NCI-H345 treated with DMSO at 0.1 percent for 48 hours (cell line): Measurements from ENCODE around the gene INPP5E.
"Not testable (repeated sequence)": the region's sequence is repeated elsewhere in the genome, so short reads cannot be mapped to it uniquely, and the experiment has no call there.

Source experiments
- DNase-seq: peaks from one replicate; lab custom pipeline; 2025; ENCODE audit not compliant: unreplicated experiment; lab: John Stamatoyannopoulos, UW

INPP5E gene

DNA sequence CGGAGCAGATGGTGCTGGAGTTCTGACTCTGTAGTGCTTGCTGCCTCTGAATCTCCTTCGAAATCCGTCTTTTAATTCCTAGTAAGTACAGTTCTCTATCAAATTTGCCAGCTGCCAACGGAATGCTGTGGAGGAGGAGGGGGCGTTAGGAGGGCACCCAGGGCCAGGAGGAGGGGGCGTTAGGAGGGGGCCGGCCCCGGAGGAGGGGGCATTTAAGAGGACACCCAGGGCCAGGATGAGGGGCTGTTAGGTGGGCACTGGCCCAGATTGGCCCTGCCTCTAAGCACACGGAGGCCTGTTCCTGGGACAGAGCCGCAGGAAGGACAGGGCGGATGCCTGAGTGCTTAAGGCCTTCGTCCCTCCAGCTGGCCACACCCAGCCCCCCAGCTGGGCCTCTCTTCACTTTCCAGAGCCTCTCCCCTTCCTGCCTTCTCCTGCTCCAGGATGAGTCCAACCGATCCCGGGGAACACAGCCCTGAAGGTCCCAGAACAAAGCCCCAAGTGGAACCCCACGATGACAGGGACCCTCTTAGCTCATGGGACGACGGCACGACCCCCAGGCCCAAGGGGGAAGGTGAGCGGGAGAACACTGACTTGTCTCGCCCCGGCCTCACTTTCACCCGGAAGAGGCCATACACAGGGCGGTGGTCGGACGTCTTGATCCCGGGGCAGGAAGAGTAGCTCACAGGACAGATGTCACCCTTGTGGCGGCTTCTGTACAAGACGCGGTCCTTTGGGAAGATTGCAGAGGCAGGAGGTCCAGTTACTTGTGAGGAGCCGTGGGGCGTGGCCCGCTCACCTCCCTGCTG, 9.8 kb downstream of the INPP5E start:
- no peak for DNase-seq

DNA sequence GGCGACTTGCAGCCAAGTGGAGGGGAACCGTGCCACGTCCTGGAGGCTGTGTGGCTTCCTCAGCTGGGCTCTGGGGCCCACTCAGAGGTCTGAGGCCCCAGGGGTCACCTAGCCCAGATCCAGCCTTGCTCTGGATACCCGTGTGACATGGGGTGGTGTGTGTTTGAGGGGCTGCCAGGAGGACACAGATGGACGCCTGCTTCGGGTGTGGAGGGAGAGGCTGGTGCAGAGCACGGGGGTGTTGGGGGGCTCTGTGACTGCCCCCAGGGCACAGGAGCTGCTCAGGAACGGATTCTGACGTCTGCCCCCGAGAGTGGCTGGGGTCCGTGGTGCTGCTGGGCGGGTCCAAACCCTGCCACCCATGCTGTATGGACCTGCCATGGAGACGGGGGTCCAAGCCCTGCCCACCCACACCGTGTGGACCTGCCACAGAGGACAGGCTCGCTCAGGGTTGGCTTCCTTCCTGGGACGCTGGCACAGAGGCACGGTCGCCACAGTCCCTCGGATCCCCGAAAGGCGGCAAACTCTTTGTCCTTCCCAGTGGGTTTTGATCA, 10.5 kb downstream of the INPP5E start:
- no peak for DNase-seq

DNA sequence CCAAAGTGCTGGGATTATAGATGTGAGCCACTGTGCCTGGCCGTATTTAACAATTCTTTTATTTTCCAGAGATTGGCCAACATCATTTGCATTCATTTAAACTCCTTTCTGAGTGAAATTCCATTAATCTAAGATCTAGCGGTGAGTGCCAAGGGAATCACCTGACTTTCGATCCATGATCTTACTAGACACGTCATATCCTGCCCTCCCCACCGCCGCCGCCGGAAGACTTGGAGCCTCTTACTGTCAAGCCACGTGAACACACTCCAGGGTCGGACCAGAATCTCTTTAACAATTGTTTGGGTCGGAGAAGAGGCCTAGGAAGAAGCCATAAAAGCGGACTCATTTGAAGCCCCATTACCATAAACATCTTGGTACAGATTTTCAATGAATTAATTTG, 12.9 kb downstream of the INPP5E start:
- no peak for DNase-seq

DNA sequence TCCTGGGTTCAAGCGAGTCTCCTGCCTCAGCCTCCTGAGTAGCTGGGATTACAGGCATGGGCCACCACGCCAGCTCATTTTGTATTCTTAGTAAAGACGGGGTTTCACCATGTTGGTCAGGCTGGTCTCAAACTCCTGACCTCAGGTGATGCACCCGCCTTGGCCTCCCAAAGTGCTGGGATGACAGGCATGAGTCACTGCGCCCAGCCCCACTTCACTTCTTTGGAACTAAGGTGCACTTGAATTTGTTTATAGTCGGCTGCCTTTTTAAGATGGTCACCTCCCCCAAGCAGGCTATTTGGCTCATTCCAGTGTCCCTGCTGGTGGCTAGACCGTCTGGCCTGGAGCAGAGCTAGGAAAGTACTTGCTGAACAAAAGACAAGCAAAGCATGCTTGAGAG, 14.3 kb downstream of the INPP5E start:
- DNase-seq: not testable (repeated sequence)

DNA sequence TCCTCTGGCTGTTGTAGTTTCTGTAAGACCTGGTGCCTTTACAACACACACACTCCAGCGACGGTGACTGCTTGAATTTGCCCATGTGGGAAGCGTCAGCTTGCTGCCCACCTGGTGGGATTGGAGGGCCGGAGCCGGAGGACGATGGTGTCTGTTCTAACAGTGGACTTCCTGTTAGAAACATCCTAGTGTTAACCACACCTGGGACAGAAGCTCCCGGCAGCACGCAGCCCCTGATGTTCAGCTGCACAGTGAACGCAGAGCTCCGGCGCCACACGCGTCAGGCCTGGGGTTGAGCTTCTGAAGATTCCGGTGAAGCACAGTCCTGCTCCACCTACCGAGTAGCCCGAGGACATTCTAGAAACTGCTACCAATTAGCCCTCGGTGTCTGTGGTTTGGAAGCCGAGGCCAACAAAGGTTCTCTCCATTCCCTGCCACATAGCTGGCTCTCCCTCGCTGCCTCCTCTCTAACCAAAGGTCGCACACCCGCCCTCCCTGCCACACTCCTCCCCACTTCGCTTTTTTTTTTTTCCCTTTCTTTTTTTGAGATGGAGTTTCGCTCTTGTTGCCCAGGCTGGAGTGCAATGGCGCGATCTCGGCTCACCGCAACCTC, 14.8 kb downstream of the INPP5E start:
- no peak for DNase-seq

DNA sequence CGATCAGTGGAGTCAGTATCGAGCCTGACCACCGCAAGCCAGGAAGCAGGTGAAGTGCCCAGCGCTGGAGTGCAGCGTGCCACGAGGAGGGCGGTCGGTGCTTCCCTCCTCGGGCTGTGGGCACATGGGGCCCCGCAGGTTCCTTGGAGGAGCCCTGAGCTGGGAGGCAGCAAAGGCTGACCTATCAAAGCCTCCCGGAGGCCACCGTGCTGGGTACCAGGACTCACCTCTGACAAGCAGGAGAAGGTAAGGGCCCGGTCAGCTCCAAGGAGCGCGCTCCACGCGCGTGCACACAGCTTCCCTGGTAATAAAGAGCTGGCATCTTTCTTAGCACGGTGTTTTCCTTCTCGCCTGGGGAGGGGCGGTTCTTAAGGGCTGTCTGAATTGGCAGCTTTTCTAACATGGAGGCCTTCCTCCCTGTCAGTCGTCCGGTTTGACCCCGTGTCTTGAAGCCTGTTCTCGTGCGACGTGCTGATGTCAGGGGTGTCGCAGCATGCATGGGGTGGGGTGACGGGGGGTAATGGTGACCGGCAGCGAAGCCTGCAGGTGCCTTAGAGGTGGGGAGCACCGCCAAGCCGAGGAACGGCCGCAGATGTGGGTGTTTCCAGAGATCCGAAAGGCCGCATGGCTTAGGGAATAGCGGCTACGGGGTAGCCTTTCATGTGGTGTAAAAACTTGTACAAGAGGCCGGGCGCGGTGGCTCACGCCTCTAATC, 16.1 kb downstream of the INPP5E start:
- no peak for DNase-seq

DNA sequence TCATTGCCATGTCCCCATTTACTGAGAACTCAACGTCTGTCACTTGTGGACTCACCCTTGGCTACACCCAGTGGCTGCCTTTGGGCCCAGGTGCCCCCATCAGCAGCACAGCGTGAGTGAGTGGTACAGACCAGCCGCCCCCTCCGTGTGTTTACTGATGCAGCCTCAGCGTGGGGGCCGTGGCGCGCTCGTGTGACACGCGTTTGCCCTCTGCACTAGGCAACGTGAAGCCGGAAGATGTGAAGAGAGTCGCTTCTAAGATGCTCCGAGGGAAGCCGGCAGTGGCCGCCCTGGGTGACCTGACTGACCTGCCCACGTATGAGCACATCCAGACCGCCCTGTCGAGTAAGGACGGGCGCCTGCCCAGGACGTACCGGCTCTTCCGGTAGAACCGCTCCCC, 16.8 kb downstream of the INPP5E start:
- no peak for DNase-seq

DNA sequence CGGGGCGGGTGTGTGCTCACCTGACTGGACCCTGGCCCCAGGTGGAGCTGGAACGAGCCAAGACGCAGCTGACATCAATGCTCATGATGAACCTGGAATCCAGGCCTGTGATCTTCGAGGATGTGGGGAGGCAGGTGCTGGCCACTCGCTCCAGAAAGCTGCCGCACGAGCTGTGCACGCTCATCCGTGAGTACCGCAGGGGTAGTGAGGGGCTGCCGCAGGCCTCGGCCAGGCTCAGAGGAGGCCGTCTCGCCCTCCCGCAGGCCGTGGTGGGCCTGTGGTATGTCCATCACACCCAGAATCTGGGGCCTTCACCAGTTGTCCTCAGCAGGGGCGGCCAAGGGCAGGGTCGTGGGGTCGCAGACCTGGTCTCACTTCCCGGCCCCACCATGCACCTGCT, 17.9 kb downstream of the INPP5E start:
- no peak for DNase-seq

DNA sequence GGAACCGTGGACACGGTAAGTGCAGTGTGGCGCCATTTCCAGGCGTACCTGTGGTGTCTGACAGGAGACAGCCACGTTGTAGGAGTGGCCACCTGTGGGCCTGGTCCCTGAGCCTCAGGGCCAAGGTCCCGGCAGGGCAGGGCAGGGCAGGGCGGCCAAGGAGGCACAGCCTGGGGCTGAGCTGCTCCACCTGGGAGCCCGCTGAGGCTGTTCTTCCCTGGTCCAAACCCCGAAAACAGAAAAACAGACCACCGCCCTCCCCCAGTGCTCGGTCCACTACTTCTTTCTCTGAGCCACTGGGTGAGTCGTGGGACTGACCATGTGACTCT, 20.6 kb downstream of the INPP5E start:
- DNase-seq: no peak

DNA sequence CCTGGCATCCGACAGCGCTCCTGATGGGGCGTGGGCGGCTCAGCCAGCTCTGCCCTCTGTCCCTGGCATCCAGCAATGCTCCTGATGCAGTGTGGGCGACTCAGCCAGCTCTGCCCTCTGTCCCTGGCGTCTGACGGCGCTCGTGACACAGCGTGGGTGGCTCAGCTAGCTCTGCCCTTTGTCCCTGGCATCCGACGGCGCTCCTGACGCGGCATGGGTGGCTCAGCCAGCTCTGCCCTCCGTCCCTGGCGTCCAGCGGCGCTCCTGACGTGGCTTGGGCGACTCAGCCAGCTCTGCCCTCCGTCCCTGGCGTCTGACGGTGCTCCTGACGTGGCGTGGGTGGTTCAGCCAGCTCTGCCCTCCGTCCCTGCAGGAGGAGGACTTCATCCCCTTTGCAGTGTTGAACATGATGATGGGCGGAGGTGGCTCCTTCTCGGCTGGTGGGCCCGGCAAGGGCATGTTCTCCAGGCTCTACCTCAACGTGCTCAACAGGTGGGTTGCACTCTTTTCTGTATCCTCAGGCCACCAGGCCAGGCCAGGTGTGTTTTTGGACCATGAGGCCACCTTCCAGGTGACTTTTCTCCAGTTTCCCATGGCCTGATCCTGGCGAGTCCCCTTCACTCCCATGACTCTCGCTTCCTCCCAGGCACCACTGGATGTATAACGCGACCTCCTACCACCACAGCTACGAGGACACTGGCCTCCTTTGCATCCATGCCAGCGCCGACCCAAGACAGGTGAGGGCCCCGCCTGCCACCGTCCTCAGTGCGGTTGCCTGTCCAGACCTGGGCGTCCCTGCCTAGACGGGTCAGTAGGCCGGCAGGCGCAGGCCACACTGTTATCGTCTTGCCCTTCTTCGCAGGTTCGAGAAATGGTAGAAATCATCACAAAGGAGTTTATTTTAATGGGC, 21.2 kb downstream of the INPP5E start:
- no peak for DNase-seq

DNA sequence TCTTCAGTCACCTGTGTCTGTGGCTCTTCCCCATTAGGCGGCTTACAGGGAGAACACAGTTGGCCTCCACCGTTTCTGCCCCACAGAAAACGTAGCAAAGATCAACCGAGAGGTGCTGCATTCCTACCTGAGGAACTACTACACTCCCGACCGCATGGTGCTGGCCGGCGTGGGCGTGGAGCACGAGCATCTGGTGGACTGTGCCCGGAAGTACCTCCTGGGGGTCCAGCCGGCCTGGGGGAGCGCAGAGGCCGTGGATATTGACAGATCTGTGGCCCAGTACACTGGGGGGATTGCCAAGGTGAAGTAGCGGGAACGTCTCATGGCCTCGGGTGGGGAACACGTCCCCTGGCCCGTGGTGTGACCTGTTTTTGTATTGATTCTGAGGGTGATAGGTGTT, 22.7 kb downstream of the INPP5E start:
- DNase-seq: no peak

DNA sequence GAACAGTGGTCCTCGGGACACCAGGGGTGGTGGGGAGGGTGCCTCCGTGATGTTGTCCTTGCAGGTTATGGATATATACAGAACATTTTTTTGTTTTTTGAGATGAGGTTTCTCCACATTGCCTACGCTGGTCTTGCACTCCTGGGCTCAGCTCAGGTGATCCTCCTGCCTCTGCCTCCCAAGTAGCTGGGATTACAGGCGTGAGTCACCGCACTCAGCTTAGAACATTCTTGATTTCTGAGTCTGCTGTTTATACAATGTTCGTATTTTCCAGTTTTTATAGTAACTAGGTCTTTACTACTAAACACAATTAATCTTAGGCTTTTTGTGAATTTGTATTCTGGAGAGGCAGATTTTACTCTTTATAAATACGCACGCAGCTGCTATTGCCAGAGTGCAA, 23.2 kb downstream of the INPP5E start:
- DNase-seq: no peak

DNA sequence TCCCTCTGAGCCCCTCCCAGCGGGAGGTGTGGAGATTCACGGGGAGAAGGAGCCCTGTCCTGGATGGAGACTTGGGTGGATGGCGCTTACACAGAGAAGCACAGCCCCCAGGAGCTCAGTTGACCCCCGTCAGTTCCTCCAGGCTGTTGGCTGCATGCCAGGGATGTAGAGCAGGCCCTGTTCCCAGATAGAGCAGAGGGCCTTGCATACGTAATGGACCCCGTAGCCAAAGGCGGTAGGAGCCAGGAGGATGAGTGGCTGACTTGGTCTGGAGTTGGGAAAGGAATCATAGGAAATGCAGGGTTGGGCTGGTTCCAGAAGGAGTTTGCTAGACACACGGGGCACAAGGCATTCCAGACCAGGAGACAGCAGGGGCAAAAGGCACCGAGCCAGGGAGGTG, 26.7 kb downstream of the INPP5E start:
- DNase-seq: no peak

DNA sequence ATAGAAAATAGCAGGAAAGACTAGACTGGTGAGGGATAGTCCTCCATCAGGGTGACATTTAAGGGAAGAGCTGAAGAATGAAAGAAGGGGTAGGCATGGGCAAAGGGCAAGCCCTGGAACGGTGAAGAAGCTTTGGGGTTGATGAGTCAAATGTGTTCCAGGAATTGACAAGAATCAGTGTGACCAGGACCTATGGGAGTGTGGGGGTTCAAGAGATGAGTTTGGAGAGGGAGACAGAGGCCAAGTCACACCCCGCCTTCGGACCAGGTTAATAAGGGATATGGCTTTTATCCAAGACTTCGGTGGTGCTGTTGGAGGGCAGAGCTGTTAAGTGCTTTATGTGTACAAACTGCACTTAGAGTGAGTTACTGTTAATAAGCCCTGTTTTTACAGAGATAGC, 28.3 kb downstream of the INPP5E start:
- no peak for DNase-seq

DNA sequence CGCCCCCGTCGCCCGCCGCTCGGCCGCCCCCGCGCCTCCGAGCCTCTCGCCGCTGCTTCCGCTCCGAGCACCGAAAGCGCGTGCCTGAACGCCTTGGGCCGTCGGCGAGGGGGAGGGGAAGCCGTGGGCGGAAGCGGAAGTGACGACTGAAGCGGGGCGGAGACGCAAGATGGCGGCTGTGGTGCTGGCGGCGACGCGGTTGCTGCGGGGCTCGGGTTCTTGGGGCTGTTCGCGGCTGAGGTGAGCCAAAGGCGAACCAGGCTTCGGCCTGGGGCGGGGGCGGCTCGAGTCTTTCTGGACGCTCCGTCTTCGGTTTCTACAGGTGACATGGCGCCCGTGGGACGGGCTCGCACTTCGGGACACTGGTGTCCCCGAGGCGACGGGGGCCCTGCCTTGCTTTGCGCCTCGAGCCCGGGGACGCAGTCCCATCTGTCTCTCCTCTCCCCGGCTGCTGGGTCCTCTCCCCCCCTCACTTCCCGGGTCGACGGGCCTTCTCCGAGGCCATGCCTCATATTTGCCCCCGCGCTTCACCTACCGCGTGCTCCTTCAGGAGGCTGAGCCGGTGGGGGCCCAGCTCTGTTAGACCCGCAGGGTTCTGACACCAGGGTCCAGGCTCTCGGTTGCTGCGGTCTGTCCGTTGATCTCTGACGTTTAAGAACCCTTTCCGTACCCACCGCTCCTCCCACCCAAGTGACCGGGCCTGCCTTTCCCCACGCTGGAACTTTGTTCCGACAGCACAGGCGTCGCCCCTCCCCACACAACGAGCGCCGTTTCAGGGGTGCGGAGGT, 29.0 kb downstream of the INPP5E start, which contains the start of the genes ENTR1 and PMPCA:
TSS of gene ENTR1 (minus strand) at position 115 of the 788 bp plus-strand sequence. CDS start 217 bp downstream, outside the sequence.
TSS of gene PMPCA (plus strand) at position 159 of the 788 bp plus-strand sequence. CDS start at position 170, 11 bp downstream.
- DNase-seq: peak; percentile 60

DNA sequence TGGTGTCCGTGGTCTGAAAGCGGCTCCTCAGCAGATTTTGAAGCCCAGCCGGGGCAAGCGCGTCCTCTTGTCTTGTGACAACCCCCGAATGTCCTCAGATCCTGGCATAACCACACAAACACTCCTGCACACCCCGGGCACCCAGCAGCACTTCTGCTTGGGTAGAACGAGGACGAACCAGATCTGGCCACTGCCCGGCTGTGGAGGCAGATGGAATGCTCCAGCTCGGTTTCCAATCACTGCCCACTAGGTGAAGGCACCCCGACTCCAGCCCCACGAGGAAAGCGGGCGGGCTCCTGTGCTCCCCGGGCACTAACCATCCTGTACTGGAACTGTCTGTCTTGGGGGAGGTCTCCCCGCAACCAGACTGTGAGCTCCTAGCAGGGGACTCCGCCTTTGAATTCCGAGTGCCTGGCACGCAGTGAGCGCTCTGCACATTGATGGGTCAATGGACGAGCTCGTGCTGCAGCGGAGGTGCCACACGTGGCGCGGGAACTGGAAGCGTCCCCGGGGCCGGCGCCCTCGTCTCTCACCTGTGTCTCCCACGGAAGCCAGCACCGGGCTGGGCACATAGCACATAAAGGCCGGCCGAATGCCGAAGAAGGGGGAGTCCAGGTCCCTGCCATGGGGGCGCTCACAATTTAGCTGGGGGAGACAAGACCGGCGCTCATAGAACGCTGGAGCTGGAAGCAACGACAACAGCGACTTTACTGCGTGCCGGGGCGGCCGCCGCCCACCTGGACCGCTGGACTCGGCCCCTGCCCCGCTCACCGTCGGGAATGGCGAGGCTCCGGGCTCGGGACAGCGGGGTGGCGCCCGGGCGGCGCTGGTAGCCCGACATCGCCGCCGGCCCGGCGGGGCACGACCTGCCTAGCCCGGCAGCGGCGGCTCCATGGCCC, 29.8 kb downstream of the INPP5E start:
- peak; percentile 4 for DNase-seq

DNA sequence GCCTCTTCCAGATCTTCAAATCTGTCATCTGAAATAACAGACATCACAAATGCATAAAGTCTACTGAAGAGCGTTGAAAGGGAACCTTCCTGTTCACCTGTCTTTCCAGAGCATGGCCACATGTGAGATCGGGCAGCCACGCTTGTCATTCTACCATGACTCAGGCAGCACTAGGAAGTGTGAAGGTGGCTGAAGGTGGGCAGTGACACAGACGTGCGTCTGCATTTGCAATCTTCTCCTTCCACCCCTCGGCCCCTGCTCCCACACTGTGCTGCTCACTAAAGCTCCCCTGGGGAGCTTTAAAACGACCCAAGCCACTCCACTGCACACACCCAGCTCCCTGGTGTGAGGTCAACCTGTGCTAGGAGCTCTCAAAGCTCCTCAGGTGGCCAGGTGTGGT, 31.7 kb downstream of the INPP5E start:
- no peak for DNase-seq

DNA sequence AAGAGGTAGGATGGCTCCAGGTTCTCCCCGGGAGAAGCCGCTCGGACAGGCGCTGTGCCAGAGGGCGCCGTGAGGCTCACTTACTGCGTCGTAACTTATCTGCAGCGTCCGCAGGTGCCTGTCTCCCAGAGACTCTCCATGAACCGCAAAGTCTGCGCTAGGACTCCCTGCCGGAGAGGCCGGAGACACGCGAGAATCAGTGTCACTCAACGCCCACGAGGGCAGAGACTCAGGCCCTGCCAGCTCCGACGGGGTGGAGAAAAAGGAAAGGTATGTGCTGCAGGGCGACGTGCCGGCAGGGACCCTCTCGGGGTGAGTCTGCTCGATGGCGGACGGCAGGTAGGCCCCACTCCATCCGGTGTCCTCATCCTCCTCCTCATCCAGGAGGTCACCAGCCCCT, 32.6 kb downstream of the INPP5E start:
- DNase-seq: not testable (repeated sequence)

DNA sequence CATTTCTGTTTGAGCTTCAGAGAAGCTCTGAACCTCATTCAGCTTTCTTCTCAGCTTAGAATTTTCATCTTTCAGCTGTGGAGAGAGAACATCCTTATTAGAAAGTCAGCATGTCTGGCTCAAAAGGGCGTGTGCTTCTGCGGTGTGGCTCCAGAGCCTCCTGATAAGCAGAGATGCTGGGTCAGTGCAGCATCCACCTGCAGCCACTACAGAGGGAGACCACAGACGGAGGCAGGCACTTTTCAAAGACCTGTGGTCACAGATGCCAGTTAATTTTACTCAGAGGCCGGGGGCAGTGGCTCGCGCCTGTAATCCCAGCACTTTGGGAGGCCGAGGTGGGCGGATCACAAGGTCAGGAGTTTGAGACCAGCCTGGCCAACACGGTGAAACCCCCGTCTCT, 33.7 kb downstream of the INPP5E start:
- not testable (repeated sequence) for DNase-seq
